Loucy (cell line): ENCODE results near the gene FAM193B.

Experiments used
- CTCF ChIP-seq: fragments of 200-600 bp; sonication (generic); conservative IDR thresholded peaks from 2 replicates; pipeline ENCODE4 v1.5.1; 2014; ENCODE audit warnings: mild to moderate bottlenecking, antibody characterized with exemption, low read length
- EZH2phosphoT487 ChIP-seq: fragments of 200-600 bp; IDR thresholded peaks from 2 replicates; pipeline ENCODE4 v1.6.1; 2018; ENCODE audit warnings: antibody characterized with exemption, mild to moderate bottlenecking, moderate library complexity, borderline replicate concordance

GRCh38 chr5:177487144-177487543 is 67.2 kb downstream of the FAM193B start:
- TF ChIP-seq CTCF (no peak), EZH2phosphoT487 (no peak)
